GM18505 (cell line): ENCODE results near the gene PTPN11.
"Not testable (repeated sequence)": the region's sequence is repeated elsewhere in the genome, so short reads cannot be mapped to it uniquely, and the experiment has no call there.

Experiments
- ATAC-seq: cut with Tn5 transposase; IDR thresholded peaks from one replicate; pipeline ENCODE4 v1.9.1; 2021; ENCODE audit not compliant: unreplicated experiment
- POLR2A ChIP-seq: IDR thresholded peaks from 4 replicates; pipeline ENCODE4 v1.6.1; 2011; ENCODE audit warnings: borderline replicate concordance; ENCODE audit not compliant: insufficient read depth, insufficient read length; ENCODE audit errors: extremely low read depth

PTPN11 gene

DNA sequence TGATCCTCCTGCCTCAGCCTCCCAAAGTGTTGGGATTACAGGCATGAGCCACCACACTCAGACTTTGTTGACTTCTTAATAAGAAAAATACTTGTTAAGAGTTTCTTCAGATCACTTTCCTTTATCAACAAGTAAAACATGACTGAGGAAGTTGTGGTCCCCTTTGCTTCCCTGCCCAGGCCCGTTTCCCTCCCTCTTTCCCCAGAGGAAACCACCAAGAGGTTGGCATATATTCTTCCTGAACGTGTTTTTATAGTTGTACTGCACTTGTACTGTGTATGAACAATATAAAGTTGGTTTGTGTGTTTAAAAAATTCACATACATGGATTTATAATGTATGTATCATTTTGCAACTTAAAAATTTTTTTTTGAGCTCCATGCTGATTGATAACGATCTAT lies 28.4 kb downstream of the PTPN11 start:
- no peak for TF ChIP-seq POLR2A
- ATAC-seq, result no peak

DNA sequence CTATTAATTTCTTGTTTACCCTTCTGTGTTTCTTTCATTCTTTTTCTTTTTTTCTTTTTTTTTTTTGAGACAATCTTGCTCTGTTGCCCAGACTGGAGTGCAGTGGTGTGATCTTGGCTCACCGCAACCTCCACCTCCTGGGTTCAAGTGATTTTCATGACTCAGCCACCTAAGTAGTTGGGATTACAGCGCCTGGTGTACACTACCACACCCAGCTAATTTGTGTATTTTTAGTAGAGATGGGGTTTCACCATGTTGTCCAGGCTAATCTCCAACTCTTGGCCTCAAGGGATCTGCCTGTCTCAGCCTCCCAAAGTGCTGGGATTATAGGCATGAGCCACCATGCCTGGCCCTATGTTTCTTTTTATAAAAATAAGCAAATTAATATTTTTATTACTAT lies 29.4 kb downstream of the PTPN11 start:
- ATAC-seq, result not testable (repeated sequence)

DNA sequence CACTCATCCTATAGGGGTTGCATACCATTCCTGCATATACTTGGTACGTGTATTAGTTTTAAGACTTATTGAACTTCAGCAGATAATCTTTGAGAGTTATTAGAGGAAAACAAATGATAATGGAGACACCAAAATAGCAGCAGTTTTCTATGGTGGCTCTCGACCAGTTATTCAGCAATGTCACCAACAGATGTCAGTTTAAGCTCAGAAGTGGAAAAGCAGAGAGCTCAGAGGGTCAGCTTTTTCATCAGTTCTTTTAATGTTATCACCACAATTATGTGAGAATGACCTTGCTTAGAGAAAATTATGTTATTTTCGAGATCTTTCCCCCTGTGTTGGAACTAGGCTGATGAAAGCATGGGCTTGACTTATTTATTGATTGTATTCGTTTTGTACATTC lies 32.0 kb downstream of the PTPN11 start:
- ATAC-seq, result no peak
- no peak for TF ChIP-seq POLR2A

DNA sequence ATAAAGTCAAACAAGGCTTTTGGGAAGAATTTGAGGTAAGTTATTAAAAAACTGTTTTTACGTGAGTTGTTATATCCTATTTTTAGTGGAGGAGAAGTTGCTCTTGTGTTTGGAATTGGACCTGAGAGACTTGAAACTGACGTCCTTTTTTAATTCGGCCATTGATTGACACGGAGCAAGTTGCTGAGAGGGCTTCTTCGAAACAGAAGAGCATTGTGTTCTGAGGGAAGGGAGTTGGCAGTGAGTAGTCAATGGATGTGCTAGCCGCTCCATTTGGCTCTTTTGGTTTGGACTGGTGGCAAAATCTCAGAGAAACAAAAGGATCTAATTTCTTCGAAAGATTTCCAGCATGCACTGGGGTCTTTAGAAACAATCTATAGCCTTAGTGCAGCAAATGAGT lies 37.3 kb downstream of the PTPN11 start:
- no peak for TF ChIP-seq POLR2A
- no peak for ATAC-seq

- ATAC-seq, result not testable (repeated sequence)
Measured at GRCh38 chr12:112457142-112457541, 38.4 kb downstream of the PTPN11 start.

DNA sequence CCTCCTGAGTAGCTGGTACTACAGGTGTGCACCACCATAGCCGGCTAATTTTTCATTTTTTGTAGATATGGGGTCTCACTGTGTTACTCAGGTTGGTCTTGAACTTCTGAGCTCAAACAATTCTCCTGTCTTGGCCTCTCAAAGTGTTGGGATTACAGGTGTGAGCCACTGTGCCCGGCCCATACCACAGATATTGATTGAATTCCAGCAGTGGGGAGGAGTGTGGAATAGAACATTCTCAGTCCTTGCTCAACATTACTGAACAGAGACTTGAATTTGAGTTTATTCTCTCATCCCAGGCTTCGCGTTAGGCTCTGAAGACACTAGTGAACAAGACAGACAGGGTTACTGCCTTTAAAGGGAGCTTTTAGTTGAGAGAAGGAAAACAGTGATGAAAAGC lies 39.6 kb downstream of the PTPN11 start:
- TF ChIP-seq POLR2A, result no peak
- no peak for ATAC-seq

- no peak for ATAC-seq
- no peak for TF ChIP-seq POLR2A
Measured at GRCh38 chr12:112458751-112459150, 40.0 kb downstream of the PTPN11 start.

- no peak for ATAC-seq
- TF ChIP-seq POLR2A, result no peak
Measured at GRCh38 chr12:112463478-112463877, 44.7 kb downstream of the PTPN11 start.

DNA sequence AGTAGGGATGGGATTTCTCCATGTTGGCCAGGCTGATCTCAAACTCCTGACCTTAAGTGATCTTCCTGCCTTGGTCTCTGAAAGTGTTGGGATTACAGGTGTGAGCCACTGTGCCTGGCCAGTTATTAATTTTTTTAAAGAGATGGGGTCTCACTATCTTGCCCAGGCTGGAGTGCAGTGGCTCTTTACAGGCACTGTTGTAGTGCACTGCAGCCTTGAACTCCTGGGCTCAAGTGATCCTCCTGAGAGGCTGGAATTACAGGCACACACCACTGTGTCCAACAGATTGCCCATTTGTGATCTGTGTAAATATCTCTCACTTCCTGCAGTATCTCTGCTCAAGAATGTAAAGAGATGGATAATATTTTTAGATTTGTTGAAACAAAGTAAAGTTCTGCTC lies 45.9 kb downstream of the PTPN11 start:
- no peak for TF ChIP-seq POLR2A
- ATAC-seq, result no peak

- ATAC-seq, result no peak
- TF ChIP-seq POLR2A, result no peak
Measured at GRCh38 chr12:112466011-112466422, 47.3 kb downstream of the PTPN11 start.

DNA sequence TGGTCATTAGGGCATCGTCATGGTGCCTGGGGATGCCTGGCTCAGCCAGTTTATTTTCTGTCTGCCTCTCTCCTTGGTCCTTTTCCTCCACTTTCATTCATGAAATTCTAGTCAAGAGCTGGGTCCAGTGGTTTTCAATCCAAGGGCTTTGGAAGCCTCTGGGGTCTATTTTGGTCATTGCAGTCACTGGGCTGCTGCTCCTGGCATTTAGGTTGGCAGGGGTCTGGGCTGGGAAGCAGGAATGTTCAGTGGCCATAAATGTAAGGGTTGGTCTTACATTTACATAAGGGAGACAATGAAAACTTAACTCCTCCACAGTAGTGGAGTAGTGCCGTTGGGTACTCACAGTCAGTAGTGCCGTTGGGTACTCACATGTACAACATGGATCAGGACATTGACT lies 48.1 kb downstream of the PTPN11 start:
- no peak for ATAC-seq
- TF ChIP-seq POLR2A, result no peak

GRCh38 chr12:112468046-112468445 lies 49.3 kb downstream of the PTPN11 start:
- no peak for TF ChIP-seq POLR2A
- no peak for ATAC-seq

DNA sequence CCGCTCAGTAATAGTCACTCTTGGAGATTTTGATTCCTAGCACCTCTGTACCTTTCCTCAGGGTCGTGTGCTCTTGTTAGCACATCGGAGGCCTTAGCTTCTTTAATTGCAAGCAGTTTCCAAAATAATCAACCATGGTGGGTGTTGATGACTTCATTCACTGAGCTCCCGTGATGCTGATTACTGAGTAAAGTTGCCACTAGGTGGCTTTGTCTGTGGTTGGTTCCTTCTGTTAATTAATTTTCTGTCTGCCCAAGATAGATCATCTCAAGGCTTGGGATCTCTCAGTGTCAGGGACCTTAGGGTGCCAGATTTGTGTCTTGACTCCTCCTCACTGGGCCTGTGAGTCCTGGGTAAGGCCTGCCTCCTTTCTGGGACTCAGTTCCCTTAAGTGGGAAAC lies 54.3 kb downstream of the PTPN11 start:
- no peak for TF ChIP-seq POLR2A
- ATAC-seq, result no peak

DNA sequence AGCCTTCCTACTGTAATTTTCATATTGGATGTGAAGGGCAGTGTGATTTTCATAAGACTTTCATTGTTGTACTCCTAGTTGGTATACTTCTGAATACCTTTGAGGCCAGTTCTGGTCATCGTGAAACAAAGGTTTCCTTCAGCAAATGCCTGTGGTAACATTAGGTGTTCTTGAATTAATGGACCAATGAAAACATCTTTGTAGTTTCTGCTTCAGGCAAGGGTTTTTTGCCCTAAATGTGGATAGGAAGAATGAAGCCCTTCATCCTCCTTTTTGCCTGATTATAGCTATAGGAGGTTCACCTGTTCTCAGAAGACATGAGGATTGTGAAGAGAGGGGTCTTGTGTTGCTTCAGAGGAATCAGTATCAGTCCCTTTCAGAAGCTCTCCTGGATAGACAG lies 60.7 kb downstream of the PTPN11 start:
- ATAC-seq, result no peak
- no peak for TF ChIP-seq POLR2A

DNA sequence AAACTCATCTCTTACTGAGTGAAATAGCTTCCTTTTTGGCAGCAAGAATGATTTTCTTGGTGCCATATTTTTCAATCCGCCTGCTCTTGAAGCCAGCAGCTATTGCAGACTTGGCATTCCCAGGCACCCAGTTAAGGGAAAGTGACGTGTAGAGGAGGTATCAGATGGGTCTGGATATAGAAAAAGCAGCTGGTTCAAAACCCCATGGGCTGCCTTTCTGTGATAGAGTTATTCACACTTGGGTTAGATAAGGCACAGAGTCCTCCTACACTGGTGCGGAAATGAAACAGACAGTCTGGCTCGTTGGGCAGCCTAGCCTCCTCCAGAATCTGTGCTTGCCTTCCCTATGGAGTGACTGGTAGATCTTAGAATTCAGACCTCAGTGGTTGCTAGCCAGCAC lies 62.2 kb downstream of the PTPN11 start:
- ATAC-seq, result no peak
- no peak for TF ChIP-seq POLR2A

DNA sequence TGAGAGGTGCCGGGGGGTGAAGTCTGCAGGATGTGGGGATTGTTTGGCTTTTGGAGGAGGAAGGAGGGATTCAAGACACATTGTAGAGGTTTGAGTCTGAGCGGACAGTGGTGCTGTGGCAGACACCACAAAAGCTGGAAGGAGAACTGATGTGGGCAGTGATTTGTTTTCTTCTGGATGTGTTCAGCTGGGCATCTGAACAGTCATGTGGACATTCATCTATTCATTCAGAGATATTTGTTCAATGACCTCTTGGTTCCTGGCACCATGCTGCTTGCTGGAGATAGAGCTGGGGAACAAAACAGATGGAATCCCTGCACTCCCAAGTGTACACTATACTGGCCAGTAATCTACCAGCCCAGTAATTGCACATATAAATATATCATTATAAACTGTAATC lies 64.0 kb downstream of the PTPN11 start:
- no peak for ATAC-seq
- no peak for TF ChIP-seq POLR2A
